GM04503 (cell line): ENCODE data around the gene ZC3H12C.

Source experiments
- DNase-seq: peaks from one replicate; pipeline ENCODE4 v3.0.0-alpha.2; 2012; ENCODE audit warnings: low read depth

The ZC3H12C gene

GRCh38 chr11:110098645-110099044 lies 5.5 kb downstream of the ZC3H12C start:
- no peak for DNase-seq

- DNase-seq: no peak
Observed at GRCh38 chr11:110100476-110101240, 7.5 kb downstream of the ZC3H12C start.

- no peak for DNase-seq
Observed at GRCh38 chr11:110106713-110107274, 13.6 kb downstream of the ZC3H12C start.

- DNase-seq: no peak
Observed at GRCh38 chr11:110110854-110111253, 17.7 kb downstream of the ZC3H12C start.

- DNase-seq: no peak
Observed at GRCh38 chr11:110112457-110112856, 19.3 kb downstream of the ZC3H12C start.

GRCh38 chr11:110113505-110113904 lies 20.3 kb downstream of the ZC3H12C start:
- no peak for DNase-seq

- DNase-seq: no peak
Observed at GRCh38 chr11:110113973-110114372, 20.8 kb downstream of the ZC3H12C start.

- DNase-seq: no peak
Observed at GRCh38 chr11:110119317-110119716, 26.1 kb downstream of the ZC3H12C start.

- DNase-seq: no peak
Observed at GRCh38 chr11:110121204-110121603, 28.0 kb downstream of the ZC3H12C start.

GRCh38 chr11:110123003-110123402 lies 29.8 kb downstream of the ZC3H12C start:
- DNase-seq: peak; percentile 35

- no peak for DNase-seq
Observed at GRCh38 chr11:110124605-110125004, 31.4 kb downstream of the ZC3H12C start.

GRCh38 chr11:110125632-110126031 lies 32.4 kb downstream of the ZC3H12C start:
- DNase-seq: no peak

- no peak for DNase-seq
Observed at GRCh38 chr11:110126936-110127335, 33.7 kb downstream of the ZC3H12C start.

- DNase-seq: no peak
Observed at GRCh38 chr11:110128161-110128560, 35.0 kb downstream of the ZC3H12C start.

- no peak for DNase-seq
Observed at GRCh38 chr11:110130642-110131238, 37.5 kb downstream of the ZC3H12C start.

- DNase-seq: no peak
Observed at GRCh38 chr11:110131386-110132123, 38.4 kb downstream of the ZC3H12C start.

GRCh38 chr11:110133160-110133559 lies 40.0 kb downstream of the ZC3H12C start:
- DNase-seq: no peak

GRCh38 chr11:110134110-110134509 lies 40.9 kb downstream of the ZC3H12C start:
- DNase-seq: no peak

GRCh38 chr11:110141812-110142211 lies 48.6 kb downstream of the ZC3H12C start:
- no peak for DNase-seq

GRCh38 chr11:110147962-110148709 lies 54.9 kb downstream of the ZC3H12C start:
- peak; percentile 31 for DNase-seq

GRCh38 chr11:110148775-110149744 lies 55.9 kb downstream of the ZC3H12C start:
- DNase-seq: no peak
